NB4 (cell line): ENCODE data around the gene GSKIP.

Source experiments
- CTCF ChIP-seq: IDR thresholded peaks from one replicate; pipeline ENCODE4 v1.5.1; 2012; ENCODE audit warnings: low read depth, low read length
- MAX ChIP-seq: IDR thresholded peaks from 2 replicates; pipeline ENCODE4 v1.6.1; 2011; ENCODE audit warnings: low read depth, low read length
- MYC ChIP-seq: IDR thresholded peaks from 2 replicates; pipeline ENCODE4 v1.6.1; 2011; ENCODE audit warnings: low read depth, low read length
- POLR2A ChIP-seq: IDR thresholded peaks from 2 replicates; pipeline ENCODE4 v1.6.1; 2011; ENCODE audit warnings: mild to moderate bottlenecking; ENCODE audit not compliant: insufficient read length; ENCODE audit errors: extremely low read depth

GRCh38 chr14:96417254-96417653 lies 53.9 kb downstream of the GSKIP start:
- TF ChIP-seq CTCF (no peak), POLR2A (no peak), MYC (no peak), MAX (no peak)
